ENCODE measurements around the gene ATXN2. TPM values are rescaled to one million over a fixed set of nuclear protein-coding genes. Genes with fewer than 3 reads are reported as not detected.

The ATXN2 gene
- total and polyA plus RNA-seq, 9 of the 15 experiments (the other 6 are each of a cell fraction or from before 2014, with no cell fraction given) = 16.8 to 67.8 (median 29.3) TPM

DNA sequence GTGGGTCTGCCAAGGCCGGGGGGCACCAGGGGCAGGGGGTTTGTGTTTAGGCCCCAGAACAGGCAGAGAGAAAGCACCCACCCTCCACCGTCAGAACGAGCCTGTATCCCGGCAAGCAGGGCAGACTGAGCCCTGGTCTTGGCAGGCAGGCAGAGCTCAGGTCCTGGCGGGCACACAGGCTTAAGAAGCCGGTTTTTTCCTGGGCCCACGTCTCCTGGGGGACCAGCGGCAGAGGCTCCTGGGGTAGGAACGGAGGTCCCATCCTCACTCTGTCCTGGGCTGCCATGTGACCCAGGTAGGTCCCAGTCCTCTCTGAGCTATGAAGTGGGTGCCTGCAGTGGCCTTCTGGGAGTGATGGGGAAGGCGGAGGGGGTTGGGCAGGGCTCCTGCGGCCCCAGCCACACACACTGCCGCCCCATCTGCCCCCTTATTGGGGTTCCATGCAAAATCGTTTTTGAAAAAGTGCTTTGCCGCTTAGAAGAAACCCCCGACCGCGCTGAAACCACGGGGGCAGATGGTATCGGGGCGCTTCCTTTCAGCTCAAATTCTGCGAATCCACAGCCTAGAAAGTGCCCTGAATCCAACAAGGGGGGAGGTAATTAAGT lies 169.2 kb downstream of the ATXN2 start:
- Histone ChIP-seq H3K4me2 (ENCODE audit: insufficient read depth, low read length) (no peak overlapping the region; the same call in 1 of the 2 replicates), H4K20me1 (replicated peaks; ENCODE audit: control insufficient read depth, insufficient read depth, low read length) (peaks cover 47% of the 10 kb centered on the region), H3K4me1 (replicated peaks in 1 of 2; ENCODE audit: control insufficient read depth in 2 of 2, insufficient read depth in 2 of 2, low read length in 2 of 2) (peaks cover 18 to 43% of the 10 kb centered on the region in 2 experiments), H3K27ac (ENCODE audit: extremely low read depth, low read depth, low read length) (no peak overlapping the region; the same call in 2 of the 3 replicates), H3K9me1 (ENCODE audit: control insufficient read depth, insufficient read depth, low read length) (no peaks in the 10 kb centered on the region), H2AFZ (ENCODE audit: low read depth, low read length) (no peak overlapping the region), H3K36me3 (ENCODE audit: control insufficient read depth, insufficient read depth, low read length) (peaks cover 75% of the 10 kb centered on the region), H3K4me3 (no peak overlapping the region), H3K27me3 (ENCODE audit: control insufficient read depth in 2 of 2, insufficient read depth in 2 of 2, low read length in 2 of 2) (no peaks in the 10 kb centered on the region), H3K79me2 (ENCODE audit: control insufficient read depth, insufficient read depth, low read length) (peaks cover 96% of the 10 kb centered on the region), H3K9ac (ENCODE audit: insufficient read depth in 1 of 2, low read depth in 2 of 2, low read length in 2 of 2) (peak overlapping the region in 1 of 2 experiments; percentile 80; a peak in 2 of 4 replicates), H3K9me3 (replicated peaks; ENCODE audit: control insufficient read depth, insufficient read depth, low read depth, low read length) (no peaks in the 10 kb centered on the region)
- BruUV-seq (replicated peaks) = no TSS peak
- intact Hi-C loops (cut with micrococcal nuclease) = no loop called here
- FAIRE-seq (no peak), DNase-seq (ENCODE audit: extremely low read depth in 1 of 4, low spot score in 3 of 4) (no peak), ATAC-seq (no peak)
- TF ChIP-seq ZNF165 (CRISPR knock-in tag; IDR thresholded peaks at IDR 0.05; ENCODE audit: borderline replicate concordance) (no peak), POLR2G (IDR thresholded peaks at IDR 0.05; ENCODE audit: low read depth, low read length) (peak; percentile 67), ZNF445 (CRISPR knock-in tag; IDR thresholded peaks at IDR 0.05; ENCODE audit: low read depth) (no peak), HCFC1 (IDR thresholded peaks at IDR 0.05; ENCODE audit: low read depth, low read length) (no peak)
- TF ChIP-seq, protein P1, sequence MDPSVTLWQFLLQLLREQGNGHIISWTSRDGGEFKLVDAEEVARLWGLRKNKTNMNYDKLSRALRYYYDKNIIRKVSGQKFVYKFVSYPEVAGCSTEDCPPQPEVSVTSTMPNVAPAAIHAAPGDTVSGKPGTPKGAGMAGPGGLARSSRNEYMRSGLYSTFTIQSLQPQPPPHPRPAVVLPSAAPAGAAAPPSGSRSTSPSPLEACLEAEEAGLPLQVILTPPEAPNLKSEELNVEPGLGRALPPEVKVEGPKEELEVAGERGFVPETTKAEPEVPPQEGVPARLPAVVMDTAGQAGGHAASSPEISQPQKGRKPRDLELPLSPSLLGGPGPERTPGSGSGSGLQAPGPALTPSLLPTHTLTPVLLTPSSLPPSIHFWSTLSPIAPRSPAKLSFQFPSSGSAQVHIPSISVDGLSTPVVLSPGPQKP (CRISPR knock-in tag; IDR thresholded peaks at IDR 0.05) = no peak
- ChIA-PET POLR2A (interaction anchor here (0.7 to 2.5 kb wide), 4 partner anchors 13 to 100 kb away, joined by 3 to 11 read pairs (median 6); no protein-coding TSS in a partner anchor), CTCF (ENCODE audit: low intra/inter-chr PET ratio) (no interaction called here)
- WGBS (ENCODE audit: insufficient coverage, low coverage, missing lambda C conversion rate) = 87% methylated on average over 19 of the region's 21 CpGs
- in situ Hi-C loops (cut with MboI) = no loop called here

Measured in K562 (cell line).